ACC112 (cell line): Measurements from ENCODE around the gene SV2B.

Experiments used
- H2AFZ ChIP-seq: fragments of 200-600 bp; sonication (generic); one replicate; pipeline ENCODE4 v1.6.0; 2017; ENCODE audit warnings: antibody characterized with exemption, low read length; ENCODE audit not compliant: unreplicated experiment
- H3K27ac ChIP-seq: fragments of 200-600 bp; sonication (generic); 2 replicates; pipeline ENCODE4 v1.5.1; 2014; ENCODE audit warnings: low read depth, mild to moderate bottlenecking, antibody characterized with exemption, low read length, moderate library complexity
- H3K27me3 ChIP-seq: fragments of 200-600 bp; sonication (generic); 2 replicates; pipeline ENCODE4 v1.6.1; 2014; ENCODE audit warnings: mild to moderate bottlenecking, antibody characterized with exemption, low read length, moderate library complexity, mixed read lengths; ENCODE audit not compliant: insufficient read depth
- H3K36me3 ChIP-seq: fragments of 200-600 bp; sonication (generic); 2 replicates; pipeline ENCODE4 v1.6.1; 2016; ENCODE audit warnings: mild to moderate bottlenecking, antibody characterized with exemption, low read length, moderate library complexity, mixed read lengths; ENCODE audit not compliant: insufficient read depth
- H3K4me1 ChIP-seq: fragments of 200-600 bp; sonication (generic); one replicate; pipeline ENCODE4 v1.6.1; 2016; ENCODE audit warnings: low read length, mixed read lengths; ENCODE audit not compliant: insufficient read depth, unreplicated experiment, control insufficient read depth
- H3K4me3 ChIP-seq: fragments of 200-600 bp; sonication (generic); 2 replicates; pipeline ENCODE4 v1.5.1; 2014; ENCODE audit warnings: mild to moderate bottlenecking, low read depth, low read length
- H3K79me2 ChIP-seq: fragments of 200-600 bp; sonication (generic); one replicate; pipeline ENCODE4 v1.6.0; 2016; ENCODE audit warnings: low read length; ENCODE audit not compliant: control insufficient read depth, unreplicated experiment, insufficient read depth

The SV2B gene

DNA sequence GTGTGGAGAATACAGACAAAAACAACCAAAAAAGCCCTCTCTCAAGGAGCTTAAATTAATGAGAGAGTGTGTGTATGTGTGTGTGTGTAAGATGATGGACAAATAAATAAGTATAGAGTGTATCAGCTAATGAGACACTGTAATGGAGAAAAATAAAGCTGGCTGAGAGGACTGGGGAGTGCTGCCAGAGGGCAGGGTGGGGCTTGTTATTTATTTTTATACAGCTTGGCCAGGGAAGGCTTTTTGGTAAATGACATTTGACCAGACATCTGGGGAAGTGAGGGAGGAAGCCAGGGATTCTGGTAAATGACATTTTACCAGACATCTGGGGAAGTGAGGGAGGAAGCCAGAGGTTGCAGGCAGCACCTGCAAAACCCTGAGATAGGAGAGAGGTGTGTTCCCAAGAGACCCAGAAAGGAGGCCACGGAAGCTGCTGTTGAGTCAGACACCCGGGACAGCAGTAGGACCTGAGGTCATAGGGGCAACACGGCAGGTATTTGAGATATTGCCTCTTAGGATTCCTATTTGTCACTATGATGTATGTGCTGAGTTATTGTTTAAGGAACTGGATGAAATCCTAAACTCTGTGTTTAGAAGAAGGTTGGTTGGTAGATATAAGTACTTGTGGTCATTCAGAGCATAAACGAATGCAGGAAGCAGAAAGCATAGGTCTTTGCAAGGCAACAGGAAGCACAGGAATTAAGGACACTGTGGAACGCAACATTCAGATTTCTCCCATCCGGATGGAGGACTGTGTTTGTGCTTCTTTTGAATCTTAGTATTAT is 2.7 kb downstream of the SV2B start:
- no peaks in the 10 kb centered on the region for H3K79me2 ChIP-seq
- H3K36me3 ChIP-seq = no peaks in the 10 kb centered on the region
- H3K4me1 ChIP-seq = no peaks in the 10 kb centered on the region
- H2AFZ ChIP-seq = no peak overlapping the region
- H3K27ac ChIP-seq = no peak overlapping the region
- peaks cover 60% of the 10 kb centered on the region for H3K27me3 ChIP-seq
- no peak overlapping the region for H3K4me3 ChIP-seq

DNA sequence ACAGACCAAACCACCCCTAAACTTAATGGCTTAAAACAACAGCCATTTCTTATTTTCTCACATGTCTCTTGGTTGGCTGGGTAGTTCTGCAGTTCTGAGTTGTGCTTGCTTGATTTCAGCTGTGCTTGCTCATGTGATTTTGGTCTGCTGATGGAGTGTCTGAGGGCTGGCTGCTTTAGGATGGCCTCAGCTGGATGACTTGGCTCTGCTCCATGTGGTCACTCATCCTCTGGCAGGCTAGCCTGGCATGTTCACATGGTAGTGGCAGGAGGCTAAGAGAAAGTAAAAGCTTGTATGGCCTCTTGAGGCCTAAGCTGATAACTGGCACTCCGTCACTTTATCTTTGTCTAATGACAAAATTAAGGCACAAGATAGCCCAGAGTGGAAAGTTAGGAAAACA is 4.1 kb downstream of the SV2B start:
- Histone ChIP-seq H3K36me3 (no peaks in the 10 kb centered on the region), H3K27ac (no peak overlapping the region), H3K4me3 (no peak overlapping the region), H3K79me2 (no peaks in the 10 kb centered on the region), H3K27me3 (peaks cover 50% of the 10 kb centered on the region), H3K4me1 (no peaks in the 10 kb centered on the region), H2AFZ (no peak overlapping the region)

DNA sequence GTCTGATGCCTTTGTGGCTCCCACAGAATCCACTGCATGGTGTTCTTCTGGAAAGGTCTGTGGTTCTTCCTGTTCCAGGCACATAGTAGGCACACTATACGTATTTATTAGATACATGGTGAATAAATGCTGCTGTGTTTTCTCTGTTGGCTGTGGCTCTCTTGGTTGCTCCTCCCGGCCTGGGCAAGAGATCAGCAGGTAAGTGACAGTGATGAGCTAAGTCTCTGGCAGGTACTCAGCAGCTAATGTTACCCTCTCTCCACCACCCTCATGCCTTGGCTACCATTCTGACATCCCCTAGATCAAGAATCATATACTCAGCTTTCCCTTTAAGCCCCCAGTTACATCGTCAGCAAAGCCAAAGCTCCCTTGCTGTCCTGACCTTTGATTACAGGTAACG is 8.4 kb downstream of the SV2B start:
- Histone ChIP-seq H3K27ac (no peak overlapping the region), H3K36me3 (no peaks in the 10 kb centered on the region), H2AFZ (no peak overlapping the region), H3K4me3 (no peak overlapping the region), H3K79me2 (no peaks in the 10 kb centered on the region), H3K4me1 (no peaks in the 10 kb centered on the region), H3K27me3 (peaks cover 31% of the 10 kb centered on the region)

DNA sequence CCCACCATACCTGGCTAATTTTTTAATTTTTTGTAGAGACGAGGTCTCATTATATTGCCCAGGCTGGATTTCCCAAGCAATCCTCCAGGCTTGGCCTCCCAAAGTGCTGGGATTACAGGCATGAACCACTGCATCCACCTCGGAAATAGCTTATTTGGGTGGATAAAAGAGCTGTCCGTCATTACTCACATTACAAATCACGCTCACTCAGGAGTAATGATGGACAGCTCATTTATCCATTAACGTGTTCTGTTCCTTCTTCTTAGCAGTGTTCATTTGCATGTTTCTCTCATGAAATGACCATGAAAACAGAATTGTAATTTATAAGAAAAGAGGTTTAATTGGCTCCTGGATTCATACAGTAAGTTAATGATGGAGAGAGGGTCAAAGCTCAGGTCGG is 9.8 kb downstream of the SV2B start:
- H3K36me3 ChIP-seq = no peaks in the 10 kb centered on the region
- no peak overlapping the region for H3K4me3 ChIP-seq
- no peaks in the 10 kb centered on the region for H3K79me2 ChIP-seq
- H3K27ac ChIP-seq = no peak overlapping the region
- no peak overlapping the region for H2AFZ ChIP-seq
- H3K27me3 ChIP-seq = peaks cover 28% of the 10 kb centered on the region
- no peaks in the 10 kb centered on the region for H3K4me1 ChIP-seq

DNA sequence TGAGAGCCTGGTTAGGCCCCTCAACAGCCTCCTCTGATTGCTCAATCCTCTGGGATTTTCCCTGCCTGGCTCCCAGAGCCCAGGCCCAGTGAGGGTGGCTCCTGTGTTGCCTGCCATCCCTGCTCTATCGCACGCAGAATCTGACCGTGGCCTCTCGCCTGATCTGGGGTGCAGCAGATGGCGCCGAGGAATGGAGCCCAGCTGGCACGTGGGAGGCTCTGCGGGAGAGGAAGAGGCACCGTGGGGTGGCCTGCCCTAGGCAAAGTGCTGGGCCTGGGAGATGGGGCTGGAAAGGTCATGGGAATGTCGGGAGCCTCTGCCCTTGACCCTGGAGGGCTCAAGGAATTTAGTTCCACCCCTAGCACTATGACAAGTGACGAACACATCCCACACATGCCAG is 10.3 kb downstream of the SV2B start:
- no peaks in the 10 kb centered on the region for H3K4me1 ChIP-seq
- H3K27ac ChIP-seq = no peak overlapping the region
- peaks cover 28% of the 10 kb centered on the region for H3K27me3 ChIP-seq

DNA sequence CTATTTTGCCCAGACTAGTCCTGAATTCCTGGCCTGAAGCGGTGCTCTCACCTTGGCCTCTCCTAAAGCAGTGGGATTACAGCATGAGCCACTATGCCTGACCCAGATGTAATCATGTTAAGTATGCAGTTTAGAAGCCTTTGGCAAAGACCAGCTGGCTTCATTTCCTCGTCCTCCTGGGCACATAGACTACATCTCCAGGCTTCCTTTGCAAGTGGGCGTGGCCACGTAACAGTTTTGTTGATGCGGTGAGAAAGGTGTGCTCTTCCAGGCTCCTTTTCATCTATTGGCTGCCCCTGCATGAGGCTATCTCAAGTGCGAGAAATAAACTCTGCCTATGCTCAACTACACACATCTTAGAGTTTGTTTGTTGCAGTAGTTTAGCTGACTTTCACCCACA is 13.0 kb downstream of the SV2B start:
- Histone ChIP-seq H3K36me3 (no peaks in the 10 kb centered on the region), H3K27ac (no peak overlapping the region), H3K4me1 (no peaks in the 10 kb centered on the region)

More for the DNA sequence above, 10.3 kb downstream of the SV2B start:
- Histone ChIP-seq H2AFZ (no peak overlapping the region), H3K4me3 (no peak overlapping the region), H3K79me2 (no peaks in the 10 kb centered on the region), H3K36me3 (no peaks in the 10 kb centered on the region)

DNA sequence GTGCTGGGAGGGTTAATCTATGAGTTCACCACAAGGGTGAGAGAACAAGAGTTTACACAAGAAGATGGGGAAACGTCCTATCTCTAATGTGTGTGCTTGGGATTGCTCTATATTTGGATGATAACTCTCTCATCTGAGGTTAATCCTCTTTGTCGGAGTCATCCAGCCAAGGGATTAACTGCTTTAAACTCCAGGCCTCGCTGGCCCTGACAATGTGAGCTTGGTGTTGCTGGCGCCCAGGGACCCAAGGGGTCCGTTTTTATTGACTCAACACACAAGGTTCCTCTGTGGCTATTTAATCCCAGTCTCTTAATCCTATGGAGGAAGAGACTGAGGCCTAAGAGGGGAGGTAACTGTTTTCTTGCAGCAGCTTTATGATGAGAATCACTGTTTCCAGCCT is 14.2 kb downstream of the SV2B start:
- H3K4me3 ChIP-seq = no peak overlapping the region
- no peak overlapping the region for H3K27ac ChIP-seq
- H2AFZ ChIP-seq = no peak overlapping the region
- H3K27me3 ChIP-seq = peaks cover 49% of the 10 kb centered on the region
- no peaks in the 10 kb centered on the region for H3K36me3 ChIP-seq
- H3K4me1 ChIP-seq = no peaks in the 10 kb centered on the region
- H3K79me2 ChIP-seq = no peaks in the 10 kb centered on the region

More for the DNA sequence above, 13.0 kb downstream of the SV2B start:
- Histone ChIP-seq H3K79me2 (no peaks in the 10 kb centered on the region), H2AFZ (no peak overlapping the region), H3K4me3 (no peak overlapping the region), H3K27me3 (peaks cover 41% of the 10 kb centered on the region)

DNA sequence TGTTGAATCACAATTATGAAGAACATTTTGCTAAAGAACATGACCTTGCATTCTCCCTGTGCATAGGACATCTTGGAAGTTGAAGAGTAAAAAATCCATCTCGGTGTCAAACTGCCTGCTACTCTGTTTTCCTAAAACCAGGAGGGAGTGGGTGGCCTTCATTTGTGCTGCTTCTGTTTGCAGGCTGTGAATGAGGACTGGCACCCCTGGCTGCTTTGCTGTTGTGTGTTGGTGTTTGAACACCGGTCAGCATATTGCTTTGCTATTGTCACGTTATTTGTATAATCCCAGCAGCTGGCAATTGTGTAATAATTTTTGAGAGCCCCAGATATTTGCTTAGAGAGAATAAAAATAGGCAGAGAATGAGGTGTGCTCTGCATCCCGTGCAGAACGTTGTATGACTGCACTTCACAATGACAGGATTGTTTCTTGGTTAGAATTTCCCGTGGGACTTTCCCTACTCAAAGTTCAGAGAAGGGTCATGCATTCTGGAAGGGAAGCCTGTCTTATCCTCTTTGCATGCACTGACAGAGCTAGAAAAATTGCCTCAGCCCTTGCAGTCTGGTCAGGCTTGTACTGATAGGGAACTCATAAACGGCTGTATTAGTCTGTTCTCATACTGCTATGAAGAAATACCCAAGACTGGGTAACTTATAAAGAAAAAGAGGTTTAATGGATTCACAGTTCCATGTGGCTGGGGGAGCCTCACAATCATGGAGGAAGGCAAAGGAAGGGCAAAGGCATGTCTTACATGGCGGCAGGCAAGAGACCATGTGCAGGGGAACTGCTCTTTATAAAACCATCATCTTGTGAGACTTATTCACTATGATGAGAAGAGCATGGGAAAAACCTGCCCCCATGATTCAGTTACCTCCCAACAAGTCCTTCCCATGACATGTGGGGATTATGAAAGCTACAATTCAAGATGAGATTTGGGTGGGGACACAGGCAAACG is 16.3 kb downstream of the SV2B start:
- H3K79me2 ChIP-seq = no peaks in the 10 kb centered on the region
- H3K27me3 ChIP-seq = peaks cover 42% of the 10 kb centered on the region
- no peak overlapping the region for H3K4me3 ChIP-seq
- H2AFZ ChIP-seq = no peak overlapping the region
- H3K27ac ChIP-seq = no peak overlapping the region
- no peaks in the 10 kb centered on the region for H3K4me1 ChIP-seq
- no peaks in the 10 kb centered on the region for H3K36me3 ChIP-seq

DNA sequence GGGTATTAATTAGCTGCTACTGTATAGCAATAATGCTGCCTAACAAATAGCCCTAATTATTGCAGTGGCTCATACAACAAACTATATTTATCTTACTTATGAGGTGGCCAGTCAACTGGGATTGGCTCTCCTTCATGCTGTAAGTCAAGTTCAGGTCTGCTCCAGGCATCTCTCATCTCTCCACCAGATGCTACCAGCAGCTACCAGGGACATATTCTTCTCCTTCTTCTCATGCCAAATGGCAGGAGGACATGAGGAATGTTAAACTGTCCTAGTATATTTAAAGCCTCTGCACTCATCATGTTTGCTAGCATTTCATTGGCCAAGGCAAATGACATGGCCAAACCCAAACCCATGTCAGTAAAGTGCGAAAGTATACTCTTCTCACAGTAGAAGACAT is 17.3 kb downstream of the SV2B start:
- Histone ChIP-seq H3K79me2 (no peaks in the 10 kb centered on the region), H3K27ac (no peak overlapping the region), H3K4me1 (no peaks in the 10 kb centered on the region), H3K4me3 (no peak overlapping the region), H3K36me3 (no peaks in the 10 kb centered on the region), H3K27me3 (peaks cover 40% of the 10 kb centered on the region), H2AFZ (no peak overlapping the region)

DNA sequence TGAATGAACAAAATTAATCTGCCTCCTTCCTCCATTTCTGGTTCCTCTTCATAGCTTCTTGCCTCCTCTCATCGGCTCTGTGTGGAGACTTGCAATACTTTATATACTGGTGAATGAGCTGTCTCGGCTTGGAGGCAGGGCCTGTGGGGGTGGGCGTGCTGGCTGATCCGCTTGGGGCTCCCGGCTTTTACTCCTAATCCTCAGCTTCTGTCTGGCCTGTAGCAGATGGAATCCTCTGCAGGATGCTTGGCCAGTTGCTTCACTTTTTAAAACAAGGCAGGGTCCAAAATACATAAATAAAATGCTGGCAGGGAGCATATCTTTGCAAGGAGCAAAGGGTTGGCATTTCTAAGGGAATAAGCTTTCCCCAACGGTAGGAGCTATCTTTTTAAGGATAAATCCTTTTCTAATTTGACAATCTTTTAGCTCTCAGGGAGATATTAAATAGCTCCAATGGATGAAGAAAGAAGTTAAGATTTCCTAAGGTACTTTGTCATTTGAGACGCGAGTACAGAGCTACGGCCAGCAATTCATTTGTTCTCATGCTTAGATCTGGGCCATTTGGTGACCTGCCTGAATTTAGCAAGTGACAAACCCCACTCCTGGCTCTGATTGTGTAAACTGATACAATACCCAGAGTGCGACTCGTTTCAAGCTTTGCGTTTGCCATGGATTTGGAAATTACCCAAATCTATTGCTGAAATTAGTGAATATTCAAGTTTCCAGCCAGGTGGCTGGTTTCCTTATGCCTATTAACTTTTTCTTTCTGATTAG is 18.9 kb downstream of the SV2B start:
- Histone ChIP-seq H3K4me3 (no peak overlapping the region), H3K4me1 (no peaks in the 10 kb centered on the region), H3K36me3 (no peaks in the 10 kb centered on the region), H2AFZ (no peak overlapping the region), H3K79me2 (no peaks in the 10 kb centered on the region), H3K27ac (no peak overlapping the region), H3K27me3 (peaks cover 31% of the 10 kb centered on the region)
